ENCODE data around the gene CCIN.

Gene CCIN

GRCh38 chr9:36192196-36192595 is 23.0 kb downstream of the CCIN start:
- DNase-seq = no peak

- DNase-seq = no peak
Measured at GRCh38 chr9:36193023-36193422, 23.8 kb downstream of the CCIN start.

- no peak for DNase-seq
Measured at GRCh38 chr9:36194326-36195000, 25.3 kb downstream of the CCIN start.

GRCh38 chr9:36204906-36205547 is 35.8 kb downstream of the CCIN start:
- DNase-seq = no peak

GRCh38 chr9:36207016-36207415 is 37.8 kb downstream of the CCIN start:
- no peak for DNase-seq

- DNase-seq = no peak
Measured at GRCh38 chr9:36207546-36208012, 38.4 kb downstream of the CCIN start.

- no peak for DNase-seq
Measured at GRCh38 chr9:36208521-36209253, 39.5 kb downstream of the CCIN start.

GRCh38 chr9:36210722-36211121 is 41.5 kb downstream of the CCIN start:
- no peak for DNase-seq

GRCh38 chr9:36211510-36211909 is 42.3 kb downstream of the CCIN start:
- no peak for DNase-seq

- no peak for DNase-seq
Measured at GRCh38 chr9:36213387-36213786, 44.2 kb downstream of the CCIN start.

- DNase-seq = no peak
Measured at GRCh38 chr9:36213989-36214388, 44.8 kb downstream of the CCIN start.

GRCh38 chr9:36214571-36214970 is 45.4 kb downstream of the CCIN start:
- no peak for DNase-seq

GRCh38 chr9:36217256-36217968 is 48.2 kb downstream of the CCIN start:
- no peak for DNase-seq

- DNase-seq = no peak
Measured at GRCh38 chr9:36218011-36218410, 48.8 kb downstream of the CCIN start.

- DNase-seq = no peak
Measured at GRCh38 chr9:36218411-36218901, 49.3 kb downstream of the CCIN start.
